Measurements from ENCODE around the gene SNAP47.

The SNAP47 gene

DNA sequence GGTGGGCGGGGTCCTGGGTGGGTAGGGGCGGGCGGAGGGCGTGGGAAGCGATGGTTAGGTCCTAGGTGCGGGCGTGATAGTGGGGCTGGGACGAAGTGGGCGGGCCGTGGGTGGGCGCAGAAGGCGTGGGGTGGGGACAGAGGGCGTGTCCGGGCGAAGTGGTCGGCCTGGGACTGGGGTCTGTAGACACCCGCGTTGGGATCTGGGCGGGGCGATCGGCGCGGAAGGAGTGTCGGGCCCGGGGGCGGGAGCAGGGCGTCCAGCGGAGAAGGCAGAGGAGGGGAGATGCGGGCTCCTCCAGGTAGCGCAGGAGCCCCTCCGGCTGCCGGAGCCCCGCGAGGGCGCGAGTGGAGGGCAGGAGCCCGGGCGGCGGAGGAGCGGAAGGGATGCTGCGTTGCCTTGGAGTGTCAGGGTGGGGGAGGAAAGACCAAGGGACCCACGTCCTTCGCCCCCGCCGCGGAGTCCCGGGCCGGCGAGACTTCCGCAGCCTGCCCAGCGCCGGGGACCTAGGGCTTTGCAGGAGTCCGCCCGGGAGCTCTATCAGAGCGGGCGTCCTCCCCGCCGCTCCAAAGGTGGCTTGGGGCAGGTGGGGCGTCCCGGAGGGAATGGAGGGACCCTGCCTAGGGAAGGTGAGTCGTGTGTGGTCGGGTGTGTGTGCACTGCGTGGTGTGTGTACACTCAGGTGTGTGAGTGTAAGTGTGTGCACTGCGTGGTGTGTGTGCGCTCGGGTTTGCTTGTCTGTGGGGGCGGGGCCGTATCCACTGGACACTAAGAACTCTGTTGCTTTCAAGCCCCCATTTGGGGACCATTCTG, 53.2 kb downstream of the SNAP47 start:
- DNase-seq (ENCODE audit: low read depth), result peak; percentile 65
- peak overlapping the region; percentile 49 for H3K4me3 ChIP-seq (ENCODE audit: low read length)
- TF ChIP-seq, protein P1, sequence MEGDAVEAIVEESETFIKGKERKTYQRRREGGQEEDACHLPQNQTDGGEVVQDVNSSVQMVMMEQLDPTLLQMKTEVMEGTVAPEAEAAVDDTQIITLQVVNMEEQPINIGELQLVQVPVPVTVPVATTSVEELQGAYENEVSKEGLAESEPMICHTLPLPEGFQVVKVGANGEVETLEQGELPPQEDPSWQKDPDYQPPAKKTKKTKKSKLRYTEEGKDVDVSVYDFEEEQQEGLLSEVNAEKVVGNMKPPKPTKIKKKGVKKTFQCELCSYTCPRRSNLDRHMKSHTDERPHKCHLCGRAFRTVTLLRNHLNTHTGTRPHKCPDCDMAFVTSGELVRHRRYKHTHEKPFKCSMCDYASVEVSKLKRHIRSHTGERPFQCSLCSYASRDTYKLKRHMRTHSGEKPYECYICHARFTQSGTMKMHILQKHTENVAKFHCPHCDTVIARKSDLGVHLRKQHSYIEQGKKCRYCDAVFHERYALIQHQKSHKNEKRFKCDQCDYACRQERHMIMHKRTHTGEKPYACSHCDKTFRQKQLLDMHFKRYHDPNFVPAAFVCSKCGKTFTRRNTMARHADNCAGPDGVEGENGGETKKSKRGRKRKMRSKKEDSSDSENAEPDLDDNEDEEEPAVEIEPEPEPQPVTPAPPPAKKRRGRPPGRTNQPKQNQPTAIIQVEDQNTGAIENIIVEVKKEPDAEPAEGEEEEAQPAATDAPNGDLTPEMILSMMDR (IDR thresholded peaks at IDR 0.05; ENCODE audit: insufficient read depth, low read depth, low read length, missing control alignments), result no peak

DNA sequence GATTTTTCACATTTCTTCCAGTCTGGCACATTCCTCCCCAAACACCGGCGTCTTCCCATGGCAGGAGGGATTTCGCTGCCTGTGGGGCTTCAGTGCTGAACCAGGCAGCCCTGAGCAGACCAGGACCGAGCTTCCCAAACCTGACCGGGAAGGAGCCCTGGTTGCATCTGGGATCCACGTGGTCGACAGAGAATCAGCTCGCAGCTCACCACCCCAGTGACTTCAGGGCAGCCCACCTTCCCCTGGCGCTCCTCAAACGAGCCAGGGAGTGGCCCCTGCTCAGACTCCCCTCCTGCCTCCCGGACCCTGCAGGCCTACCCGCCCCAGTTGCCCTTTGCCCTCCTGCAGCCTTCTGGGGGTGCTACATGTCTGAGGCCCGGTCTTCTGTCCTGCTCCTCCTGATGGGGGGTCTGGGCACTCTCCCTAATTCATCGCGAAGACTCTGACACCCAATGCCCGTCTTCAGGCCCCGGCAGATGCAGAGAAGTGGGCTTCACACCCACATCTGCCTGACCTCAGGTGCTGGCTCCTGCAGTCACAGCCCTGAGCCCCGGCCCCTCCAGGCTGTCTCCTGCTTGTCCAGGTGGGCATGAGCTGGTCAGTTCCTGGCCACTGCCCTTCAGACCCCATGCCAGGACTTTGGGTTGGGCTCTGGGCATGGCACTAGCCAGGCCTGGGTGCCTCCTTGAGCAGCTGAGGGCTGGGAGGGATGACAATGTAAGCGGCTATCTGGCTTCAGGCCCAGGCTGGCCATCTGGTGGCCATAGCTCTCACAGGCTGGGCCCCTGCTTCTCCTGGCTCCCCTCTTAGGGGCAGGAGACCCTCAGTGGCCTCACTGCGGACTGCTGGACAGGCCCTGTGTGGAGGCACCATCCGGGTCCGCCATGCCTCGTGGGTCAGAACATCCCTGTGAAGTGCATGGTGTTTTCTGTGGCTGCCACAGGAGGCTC, 54.1 kb downstream of the SNAP47 start:
- TF ChIP-seq, protein P1 (IDR thresholded peaks at IDR 0.05; ENCODE audit: insufficient read depth, low read depth, low read length, missing control alignments), result no peak
- no peak for DNase-seq (ENCODE audit: low read depth)
- peak overlapping the region; percentile 49 for H3K4me3 ChIP-seq (ENCODE audit: low read length)

DNA sequence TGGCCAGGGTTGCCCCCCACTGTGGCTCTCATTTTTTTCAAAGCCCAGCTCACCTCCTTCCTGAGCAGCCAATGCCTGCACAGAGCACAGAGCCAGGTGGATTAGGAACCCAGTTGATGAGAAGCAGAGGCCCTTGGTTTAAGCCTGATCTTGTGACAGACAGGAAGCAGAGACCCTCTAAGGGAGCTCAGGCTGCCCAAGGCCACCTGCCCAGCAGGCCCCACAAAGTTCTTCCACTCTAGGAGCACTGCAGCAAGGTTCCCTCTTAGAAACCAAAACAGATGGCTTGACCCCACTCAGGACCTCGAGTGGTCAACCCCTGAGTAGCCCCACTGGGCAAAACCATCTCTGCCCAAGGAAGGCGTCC, 54.8 kb downstream of the SNAP47 start:
- H3K4me3 ChIP-seq (ENCODE audit: low read length), result no peak overlapping the region
- no peak for DNase-seq (ENCODE audit: low read depth)

DNA sequence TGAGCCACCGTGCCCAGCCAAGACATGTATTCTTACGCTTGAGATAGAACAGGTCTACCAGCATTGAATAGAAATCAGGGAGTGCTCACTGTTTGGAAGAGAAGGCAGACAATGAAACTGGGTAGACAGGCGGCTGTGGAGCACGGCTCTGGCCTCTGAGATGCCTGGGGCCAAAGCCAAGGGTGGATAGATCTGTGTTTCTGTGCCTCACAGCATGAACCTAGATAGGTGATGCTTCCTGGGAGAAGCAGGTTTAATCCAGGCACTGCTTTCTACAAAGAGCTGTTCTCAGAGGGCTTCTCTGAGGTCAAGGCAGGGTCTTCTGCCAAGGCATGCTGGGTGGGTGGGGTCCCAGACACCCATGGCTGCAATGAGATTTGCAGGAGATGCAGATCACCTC, 55.6 kb downstream of the SNAP47 start:
- DNase-seq (ENCODE audit: low read depth), result no peak
- no peak overlapping the region for H3K4me3 ChIP-seq (ENCODE audit: low read length)
- TF ChIP-seq, protein P1 (IDR thresholded peaks at IDR 0.05; ENCODE audit: insufficient read depth, low read depth, low read length, missing control alignments), result no peak

More for the DNA sequence above, 54.8 kb downstream of the SNAP47 start:
- TF ChIP-seq, protein P1 (IDR thresholded peaks at IDR 0.05; ENCODE audit: insufficient read depth, low read depth, low read length, missing control alignments), result no peak

DNA sequence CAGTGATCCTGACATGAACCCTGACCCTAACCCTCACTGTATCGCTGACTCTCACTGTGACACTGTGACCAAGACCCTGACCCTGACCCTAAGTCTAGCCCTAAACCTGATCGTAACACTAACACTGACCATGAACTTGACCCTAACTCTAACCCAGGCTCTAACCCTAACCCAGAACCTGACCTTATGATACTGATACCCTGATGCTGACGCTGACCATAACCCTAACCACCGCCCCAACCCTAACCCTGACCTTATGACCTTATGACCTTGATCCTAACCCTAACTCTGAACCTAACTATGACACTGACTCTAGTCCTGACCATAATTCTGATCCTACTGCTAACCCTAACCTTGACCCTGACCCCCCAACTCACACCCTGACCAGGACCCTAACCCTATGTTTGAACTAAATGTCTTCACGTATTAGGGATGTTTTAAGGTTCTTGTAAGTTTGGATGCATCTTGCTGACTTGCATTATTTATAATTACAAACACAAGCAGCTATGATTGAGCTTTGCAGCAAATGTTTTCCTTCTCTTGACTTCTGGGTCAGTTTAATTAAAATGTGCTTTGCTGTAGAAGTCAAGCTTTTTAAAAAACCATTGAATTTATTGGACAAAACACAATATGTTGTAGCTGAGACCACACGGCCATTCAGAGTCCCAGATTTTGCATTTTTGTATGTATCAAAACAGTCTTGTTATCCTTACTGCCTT, 56.3 kb downstream of the SNAP47 start:
- no peak overlapping the region for H3K4me3 ChIP-seq (ENCODE audit: low read length)
- no peak for DNase-seq (ENCODE audit: low read depth)
- TF ChIP-seq, protein P1 (IDR thresholded peaks at IDR 0.05; ENCODE audit: insufficient read depth, low read depth, low read length, missing control alignments), result no peak

DNA sequence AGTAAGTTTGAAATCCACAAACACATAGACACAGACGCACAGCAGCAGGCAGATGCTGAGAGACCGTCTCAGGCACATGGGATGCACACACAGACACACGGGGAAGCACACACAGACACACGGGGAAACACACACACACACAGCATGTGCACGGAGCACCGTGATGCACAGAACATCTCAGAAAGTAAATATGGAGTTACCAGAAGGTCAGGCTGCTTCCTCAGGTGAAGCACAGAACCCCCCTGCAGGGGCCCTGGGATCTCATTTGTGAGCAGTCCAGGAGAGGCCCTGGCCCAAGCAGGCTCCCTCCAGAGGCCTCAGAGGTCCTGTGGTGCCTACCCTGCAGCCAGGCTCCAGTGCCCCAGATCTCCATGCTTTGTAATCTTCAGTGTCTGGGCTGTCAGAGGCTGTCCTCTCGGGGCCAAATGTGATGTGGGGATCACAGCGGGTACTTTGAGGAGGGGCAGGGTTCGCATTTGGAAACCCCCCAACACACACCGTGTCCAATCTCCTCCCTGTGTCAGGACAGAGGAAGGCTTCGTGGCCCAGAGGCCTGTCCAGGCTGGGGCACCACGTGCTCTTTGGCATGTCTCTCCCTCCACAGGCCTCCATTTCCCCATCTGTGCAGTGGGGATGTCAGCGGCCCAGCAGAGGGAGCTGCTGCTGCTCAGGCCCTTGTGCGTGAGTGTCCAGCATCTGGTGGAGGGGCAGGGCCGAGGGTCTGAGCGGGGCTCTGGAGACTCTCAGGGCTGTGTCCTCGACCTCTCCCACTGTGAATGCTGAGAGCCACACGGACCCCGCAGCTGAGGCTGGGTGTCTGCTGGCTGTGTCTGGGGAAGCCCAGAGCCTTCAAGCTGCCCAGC, 57.2 kb downstream of the SNAP47 start:
- DNase-seq (ENCODE audit: low read depth), result no peak
- no peak overlapping the region for H3K4me3 ChIP-seq (ENCODE audit: low read length)
- TF ChIP-seq, protein P1 (IDR thresholded peaks at IDR 0.05; ENCODE audit: insufficient read depth, low read depth, low read length, missing control alignments), result no peak

All from epithelial cell of esophagus (primary cell).